ENCODE data around the gene PSMD14. TPM values are rescaled to one million over a fixed set of nuclear protein-coding genes. Genes with fewer than 3 reads are reported as not detected.

The PSMD14 gene
- total and polyA plus RNA-seq, 2 donors, result 29.7 to 54.6 TPM

GRCh38 chr2:161379740-161380139, 71.5 kb downstream of the PSMD14 start:
- no peak overlapping the region for H3K27ac ChIP-seq (ENCODE audit: low read depth)
- no peak overlapping the region for H3K4me3 ChIP-seq (ENCODE audit: low read depth, low read length)
- no peaks in the 10 kb centered on the region for H3K4me1 ChIP-seq (ENCODE audit: insufficient read depth)
- 98% methylated on average over 2 of the region's 2 CpGs for WGBS
- DNase-seq (ENCODE audit: extremely low spot score), result no peak
- no peaks in the 10 kb centered on the region for H3K36me3 ChIP-seq (ENCODE audit: insufficient read depth)

GRCh38 chr2:161381546-161381945, 73.3 kb downstream of the PSMD14 start:
- Histone ChIP-seq H3K27ac (ENCODE audit: low read depth) (no peak overlapping the region), H3K4me1 (ENCODE audit: insufficient read depth) (no peaks in the 10 kb centered on the region), H3K36me3 (ENCODE audit: insufficient read depth) (no peaks in the 10 kb centered on the region), H3K4me3 (ENCODE audit: low read depth, low read length) (no peak overlapping the region)
- WGBS, result 90% methylated on average over 3 of the region's 3 CpGs
- no peak for DNase-seq (ENCODE audit: extremely low spot score)

- no peaks in the 10 kb centered on the region for H3K4me1 ChIP-seq (ENCODE audit: insufficient read depth)
- no peaks in the 10 kb centered on the region for H3K36me3 ChIP-seq (ENCODE audit: insufficient read depth)
- no peak overlapping the region for H3K4me3 ChIP-seq (ENCODE audit: low read depth, low read length)
- no peak for DNase-seq (ENCODE audit: extremely low spot score)
- WGBS, result 95% methylated on average over 4 of the region's 4 CpGs
- H3K27ac ChIP-seq (ENCODE audit: low read depth), result no peak overlapping the region
Observed at GRCh38 chr2:161382747-161383146, 74.5 kb downstream of the PSMD14 start.

GRCh38 chr2:161384864-161385263, 76.6 kb downstream of the PSMD14 start:
- no peaks in the 10 kb centered on the region for H3K36me3 ChIP-seq (ENCODE audit: insufficient read depth)
- no peak overlapping the region for H3K4me3 ChIP-seq (ENCODE audit: low read depth, low read length)
- no peaks in the 10 kb centered on the region for H3K4me1 ChIP-seq (ENCODE audit: insufficient read depth)
- no peak for DNase-seq (ENCODE audit: extremely low spot score)
- H3K27ac ChIP-seq (ENCODE audit: low read depth), result no peak overlapping the region

DNA sequence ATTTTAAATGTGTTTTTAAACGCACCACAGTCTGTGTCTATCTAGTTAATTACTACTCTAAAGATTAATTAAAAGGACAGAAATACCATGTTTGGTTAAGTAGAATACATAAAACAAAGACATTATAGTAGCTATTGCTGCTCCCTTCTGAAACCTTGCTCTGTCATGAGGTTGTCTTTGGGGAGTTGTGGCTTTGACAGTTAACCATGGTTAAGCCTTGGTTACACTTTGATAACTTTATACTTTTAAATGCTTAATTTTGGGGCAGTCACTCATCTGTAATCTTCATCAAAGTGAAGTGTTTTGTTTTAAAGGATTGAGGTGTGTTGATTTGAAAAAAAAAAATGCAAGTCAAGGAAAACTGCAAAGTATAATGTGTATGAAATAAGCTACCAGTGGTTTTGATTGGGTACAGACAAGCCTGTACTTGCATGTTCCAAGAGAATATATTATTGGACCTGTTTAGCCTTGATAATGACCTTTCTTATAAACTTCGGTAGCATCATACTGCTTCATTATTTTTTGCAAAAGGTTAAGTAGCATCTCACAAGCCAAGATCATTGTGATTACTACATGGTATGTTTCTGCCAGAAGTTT, 78.1 kb downstream of the PSMD14 start:
- no peak for DNase-seq (ENCODE audit: extremely low spot score)
- H3K4me1 ChIP-seq (ENCODE audit: insufficient read depth), result no peaks in the 10 kb centered on the region
- H3K27ac ChIP-seq (ENCODE audit: low read depth), result no peak overlapping the region
- no peak overlapping the region for H3K4me3 ChIP-seq (ENCODE audit: low read depth, low read length)
- WGBS, result 91% methylated on average over 2 of the region's 2 CpGs
- H3K36me3 ChIP-seq (ENCODE audit: insufficient read depth), result no peaks in the 10 kb centered on the region

- no peak for DNase-seq (ENCODE audit: extremely low spot score)
- Histone ChIP-seq H3K4me3 (ENCODE audit: low read depth, low read length) (no peak overlapping the region), H3K27ac (ENCODE audit: low read depth) (no peak overlapping the region), H3K36me3 (ENCODE audit: insufficient read depth) (no peaks in the 10 kb centered on the region), H3K4me1 (ENCODE audit: insufficient read depth) (no peaks in the 10 kb centered on the region)
- 89% methylated on average over 2 of the region's 2 CpGs for WGBS
Observed at GRCh38 chr2:161388146-161388779, 80.0 kb downstream of the PSMD14 start.

DNA sequence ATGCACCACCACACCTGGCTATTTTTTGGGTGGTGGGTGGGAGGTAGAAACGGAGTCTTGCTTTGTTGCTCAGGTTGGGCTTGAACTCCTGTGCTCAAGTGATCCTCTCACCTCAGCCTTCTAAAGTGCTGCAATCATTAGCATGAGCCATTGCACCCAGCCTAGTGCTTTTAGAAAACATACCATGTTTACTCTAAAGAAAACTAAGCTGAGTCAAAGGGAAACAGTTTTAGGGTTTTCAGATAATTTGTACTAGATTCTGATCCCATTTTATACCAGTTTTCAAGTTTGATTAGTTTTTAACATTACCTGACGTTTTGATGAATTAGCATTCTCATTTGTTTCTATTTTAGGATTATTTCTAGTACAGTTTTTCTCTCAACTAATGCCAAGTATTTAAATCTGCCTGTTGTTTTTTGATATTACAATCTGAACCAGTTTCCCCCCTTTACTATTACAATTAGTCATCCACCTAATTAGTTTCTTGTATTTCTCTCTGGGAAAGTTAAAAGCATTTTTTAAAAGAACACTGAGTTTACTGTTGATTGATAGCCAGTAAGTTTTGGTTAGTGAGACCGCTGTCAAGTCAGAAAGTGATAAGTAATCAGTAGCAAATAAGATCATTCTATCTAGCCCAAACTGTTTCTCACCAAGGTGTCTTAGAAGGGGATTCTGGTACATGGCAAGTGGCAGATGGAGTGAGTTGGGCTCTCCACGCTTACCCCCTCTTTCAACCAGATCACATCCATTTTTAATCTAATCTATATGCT, 83.7 kb downstream of the PSMD14 start:
- DNase-seq (ENCODE audit: extremely low spot score), result no peak
- no peaks in the 10 kb centered on the region for H3K4me1 ChIP-seq (ENCODE audit: insufficient read depth)
- no peak overlapping the region for H3K27ac ChIP-seq (ENCODE audit: low read depth)
- no peaks in the 10 kb centered on the region for H3K36me3 ChIP-seq (ENCODE audit: insufficient read depth)
- WGBS, result 93% methylated on average over 4 of the region's 4 CpGs
- H3K4me3 ChIP-seq (ENCODE audit: low read depth, low read length), result no peak overlapping the region

GRCh38 chr2:161400076-161400475, 91.9 kb downstream of the PSMD14 start:
- Histone ChIP-seq H3K36me3 (ENCODE audit: insufficient read depth) (no peaks in the 10 kb centered on the region), H3K27ac (ENCODE audit: low read depth) (no peak overlapping the region), H3K4me3 (ENCODE audit: low read depth, low read length) (no peak overlapping the region), H3K4me1 (ENCODE audit: insufficient read depth) (no peaks in the 10 kb centered on the region)
- WGBS, result 97% methylated on average over 2 of the region's 2 CpGs
- no peak for DNase-seq (ENCODE audit: extremely low spot score)

GRCh38 chr2:161402297-161402696, 94.1 kb downstream of the PSMD14 start:
- H3K4me1 ChIP-seq (ENCODE audit: insufficient read depth), result no peaks in the 10 kb centered on the region
- H3K4me3 ChIP-seq (ENCODE audit: low read depth, low read length), result no peak overlapping the region
- no peak for DNase-seq (ENCODE audit: extremely low spot score)
- H3K27ac ChIP-seq (ENCODE audit: low read depth), result no peak overlapping the region
- H3K36me3 ChIP-seq (ENCODE audit: insufficient read depth), result no peaks in the 10 kb centered on the region
- 94% methylated on average over 4 of the region's 4 CpGs for WGBS

GRCh38 chr2:161406316-161406715, 98.1 kb downstream of the PSMD14 start:
- H3K36me3 ChIP-seq (ENCODE audit: insufficient read depth), result no peaks in the 10 kb centered on the region
- no peak for DNase-seq (ENCODE audit: extremely low spot score)
- WGBS, result 72% methylated on average over 5 of the region's 5 CpGs

DNA sequence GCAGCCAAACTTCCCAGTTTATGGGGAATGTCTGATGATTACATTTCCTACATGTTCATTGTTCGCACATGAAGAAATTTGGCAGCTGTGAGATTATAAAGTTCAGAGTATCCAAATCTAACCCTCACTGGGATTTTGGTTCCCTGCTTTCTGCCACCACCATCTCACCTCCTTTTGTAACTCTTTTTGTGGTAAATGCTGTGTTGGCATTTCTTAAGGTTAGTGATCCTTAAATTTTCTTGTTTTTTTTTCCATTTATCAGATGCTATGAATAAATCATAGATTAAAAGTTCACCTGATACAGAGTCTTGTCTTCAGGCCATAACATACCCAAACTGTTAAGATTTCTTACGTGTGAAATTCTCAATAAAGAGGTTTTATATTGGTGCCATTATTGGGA, 99.4 kb downstream of the PSMD14 start:
- Histone ChIP-seq H3K4me3 (ENCODE audit: low read depth, low read length) (no peak overlapping the region), H3K36me3 (ENCODE audit: insufficient read depth) (no peaks in the 10 kb centered on the region), H3K4me1 (ENCODE audit: insufficient read depth) (no peaks in the 10 kb centered on the region), H3K27ac (ENCODE audit: low read depth) (no peak overlapping the region)
- WGBS, result 93% methylated on average over 2 of the region's 2 CpGs
- DNase-seq (ENCODE audit: extremely low spot score), result no peak

More at GRCh38 chr2:161406316-161406715, 98.1 kb downstream of the PSMD14 start:
- no peak overlapping the region for H3K27ac ChIP-seq (ENCODE audit: low read depth)
- H3K4me3 ChIP-seq (ENCODE audit: low read depth, low read length), result no peak overlapping the region
- H3K4me1 ChIP-seq (ENCODE audit: insufficient read depth), result no peaks in the 10 kb centered on the region

DNA sequence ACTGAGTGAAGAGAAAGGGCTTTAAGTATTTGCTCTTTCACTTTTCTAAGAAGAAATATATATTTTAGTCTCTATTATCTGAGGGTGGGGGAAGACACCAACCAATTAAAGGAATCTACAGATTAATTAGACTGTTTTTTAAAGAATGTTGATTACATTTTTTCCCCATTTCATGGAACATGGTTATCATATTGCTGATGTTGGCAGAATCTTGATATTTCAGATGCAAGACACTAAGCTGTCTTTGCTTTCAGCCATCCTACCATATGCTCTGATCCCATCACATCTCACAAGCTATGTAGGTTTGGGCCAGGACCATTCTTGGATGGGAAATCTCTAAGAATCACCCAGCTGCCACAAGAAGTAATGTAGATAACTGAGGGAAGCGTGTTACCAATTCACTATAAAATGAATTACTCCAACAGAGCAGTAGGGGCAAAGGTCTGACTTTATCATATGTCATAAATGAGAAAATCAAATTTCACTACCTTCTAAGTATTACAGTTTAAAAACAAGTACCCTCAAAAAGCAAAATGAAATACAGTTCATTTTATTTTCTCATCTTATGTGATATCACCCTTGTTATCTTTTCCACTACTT, 101.2 kb downstream of the PSMD14 start:
- 97% methylated on average over 1 of the region's 1 CpG for WGBS
- Histone ChIP-seq H3K36me3 (ENCODE audit: insufficient read depth) (no peaks in the 10 kb centered on the region), H3K27ac (ENCODE audit: low read depth) (no peak overlapping the region), H3K4me1 (ENCODE audit: insufficient read depth) (no peaks in the 10 kb centered on the region), H3K4me3 (ENCODE audit: low read depth, low read length) (no peak overlapping the region)
- no peak for DNase-seq (ENCODE audit: extremely low spot score)

- no peaks in the 10 kb centered on the region for H3K4me1 ChIP-seq (ENCODE audit: insufficient read depth)
Observed at GRCh38 chr2:161412346-161412745, 104.1 kb downstream of the PSMD14 start.

More at GRCh38 chr2:161412346-161412745, 104.1 kb downstream of the PSMD14 start:
- no peak for DNase-seq (ENCODE audit: extremely low spot score)
- Histone ChIP-seq H3K27ac (ENCODE audit: low read depth) (no peak overlapping the region), H3K36me3 (ENCODE audit: insufficient read depth) (no peaks in the 10 kb centered on the region), H3K4me3 (ENCODE audit: low read depth, low read length) (no peak overlapping the region)

Data from urinary bladder (tissue), 4 donors.